Stimulated activated naive CD4-positive, alpha-beta T cell treated with Interleukin-2 at 50 U/mL for 16 hours (primary cell): ENCODE results near the gene VANGL1.

Experiments
- DNase-seq: peaks from one replicate; lab custom pipeline; 2025; lab: John Stamatoyannopoulos, UW

Gene VANGL1

GRCh38 chr1:115669002-115669673 lies 27.4 kb downstream of the VANGL1 start:
- DNase-seq, result no peak

- no peak for DNase-seq
Measured at GRCh38 chr1:115669886-115670285, 28.1 kb downstream of the VANGL1 start.

GRCh38 chr1:115670476-115671175 lies 28.9 kb downstream of the VANGL1 start:
- no peak for DNase-seq

- DNase-seq, result no peak
Measured at GRCh38 chr1:115671176-115671934, 29.6 kb downstream of the VANGL1 start.

DNA sequence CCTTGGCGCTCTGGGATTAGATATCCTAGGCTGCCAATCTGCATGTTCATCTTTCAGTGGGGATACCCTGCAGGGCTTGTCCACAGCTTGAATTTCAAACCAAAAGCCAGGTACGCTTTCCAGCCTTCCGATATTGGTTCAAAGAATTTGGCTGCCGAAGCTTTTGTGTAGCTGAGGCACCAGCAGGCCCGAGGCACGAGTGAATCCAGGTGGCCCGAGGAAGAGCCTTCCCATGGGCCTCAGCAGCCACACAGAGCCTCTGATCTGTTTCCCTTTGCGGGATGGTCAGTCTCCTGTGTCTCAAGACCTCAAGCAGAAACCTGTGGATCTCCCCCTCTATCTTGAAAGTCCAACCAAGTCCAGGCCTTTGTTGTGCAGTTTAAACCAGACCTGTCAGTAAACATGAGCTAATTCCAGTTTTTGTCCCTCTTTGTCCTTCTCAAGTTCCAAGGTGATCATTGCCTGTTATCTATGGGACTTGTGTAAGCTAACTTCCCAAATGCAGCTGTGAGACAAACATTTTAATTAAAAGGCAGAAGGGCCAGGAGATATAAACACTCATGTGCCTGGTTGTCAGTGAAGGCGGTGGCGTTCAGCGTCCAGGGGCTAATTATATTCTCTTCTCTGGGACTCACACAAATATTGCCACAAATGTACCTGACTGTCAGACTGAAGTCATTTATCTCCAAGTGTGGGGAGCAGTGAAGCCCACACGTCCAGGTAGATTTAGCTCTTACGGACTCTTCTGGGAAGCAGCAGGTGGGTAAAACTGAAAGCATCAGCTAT lies 30.6 kb downstream of the VANGL1 start:
- DNase-seq, result no peak

- no peak for DNase-seq
Measured at GRCh38 chr1:115676498-115677181, 34.9 kb downstream of the VANGL1 start.

- DNase-seq, result no peak
Measured at GRCh38 chr1:115677182-115677555, 35.4 kb downstream of the VANGL1 start.

- no peak for DNase-seq
Measured at GRCh38 chr1:115677565-115677964, 35.8 kb downstream of the VANGL1 start.

DNA sequence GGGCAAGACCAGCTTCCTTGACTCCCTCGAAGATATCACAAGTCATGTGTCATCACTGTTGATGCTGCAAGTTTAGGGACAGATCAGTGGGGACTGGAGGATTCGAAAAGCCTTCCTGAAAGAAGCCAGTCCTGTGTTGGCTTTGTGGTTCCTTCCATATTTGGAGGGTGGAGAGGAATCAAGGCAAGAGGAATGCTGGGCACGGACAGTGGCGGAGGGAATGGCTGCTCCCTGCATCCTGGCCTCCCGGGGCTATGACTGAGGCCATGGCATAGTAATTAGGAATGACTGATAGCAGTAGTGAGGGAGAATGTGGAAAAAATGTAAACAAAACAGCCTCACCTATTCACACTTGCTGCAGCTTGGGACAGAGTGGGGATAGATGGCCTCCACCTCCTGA lies 36.4 kb downstream of the VANGL1 start:
- DNase-seq, result no peak

DNA sequence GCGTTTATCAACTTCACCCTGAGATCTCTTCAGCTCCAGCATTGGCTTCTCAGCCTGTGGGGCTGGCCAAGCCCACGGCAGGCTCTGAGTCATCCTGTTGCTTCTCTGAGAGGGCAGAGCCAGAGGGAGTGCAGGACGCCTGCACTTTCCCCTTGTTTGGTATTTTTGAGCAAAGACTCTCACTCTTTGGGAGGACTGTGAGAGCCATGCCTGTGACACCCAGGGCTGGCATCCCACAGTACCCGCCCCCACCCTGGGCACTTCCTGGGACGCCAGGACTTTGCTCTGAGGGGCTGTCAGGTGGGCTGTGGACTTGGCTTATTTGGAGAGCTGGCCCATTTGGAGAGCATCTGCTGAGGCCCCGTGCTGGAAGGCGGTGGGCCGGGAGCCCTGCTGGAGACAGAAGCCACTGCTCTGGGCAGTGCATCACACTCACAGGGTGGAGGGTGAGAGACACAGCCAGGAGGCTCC lies 37.4 kb downstream of the VANGL1 start:
- no peak for DNase-seq

- no peak for DNase-seq
Measured at GRCh38 chr1:115680730-115681111, 39.0 kb downstream of the VANGL1 start.

- DNase-seq, result no peak
Measured at GRCh38 chr1:115682792-115683191, 41.0 kb downstream of the VANGL1 start.

GRCh38 chr1:115685029-115685705 lies 43.4 kb downstream of the VANGL1 start:
- DNase-seq, result no peak

- no peak for DNase-seq
Measured at GRCh38 chr1:115687744-115688143, 46.0 kb downstream of the VANGL1 start.

DNA sequence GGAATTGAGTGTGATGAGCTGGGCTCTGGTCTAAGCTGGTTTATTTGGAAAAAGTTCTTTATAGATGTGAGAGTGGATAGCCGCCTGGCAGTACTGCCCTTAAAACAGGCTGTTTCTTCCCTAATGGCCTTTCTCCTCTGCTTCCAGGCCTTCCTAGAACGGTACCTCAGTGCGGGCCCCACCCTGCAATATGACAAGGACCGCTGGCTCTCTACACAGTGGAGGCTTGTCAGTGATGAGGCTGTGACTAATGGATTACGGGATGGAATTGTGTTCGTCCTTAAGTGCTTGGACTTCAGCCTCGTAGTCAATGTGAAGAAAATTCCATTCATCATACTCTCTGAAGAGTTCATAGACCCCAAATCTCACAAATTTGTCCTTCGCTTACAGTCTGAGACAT lies 49.2 kb downstream of the VANGL1 start:
- no peak for DNase-seq

DNA sequence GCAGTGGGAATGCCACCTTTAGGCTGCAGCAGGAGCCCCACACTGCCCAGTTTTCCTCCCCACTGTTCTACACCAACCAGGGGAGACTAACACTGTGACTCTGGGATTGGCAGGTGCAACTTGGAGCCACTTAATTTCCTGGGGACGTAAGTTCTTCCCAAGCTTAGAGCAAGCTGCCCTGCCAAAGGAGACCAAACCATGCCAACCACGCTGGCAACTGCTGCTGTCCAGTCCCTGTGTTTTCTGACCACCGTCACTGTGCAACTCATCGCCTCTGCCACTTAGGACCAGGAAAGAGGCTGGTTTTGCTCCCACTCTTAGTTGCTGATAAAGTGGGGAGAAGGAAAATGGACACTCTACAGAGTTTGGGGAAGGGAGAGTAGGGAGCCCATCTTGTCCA lies 50.5 kb downstream of the VANGL1 start:
- no peak for DNase-seq

- DNase-seq, result no peak
Measured at GRCh38 chr1:115694805-115695204, 53.0 kb downstream of the VANGL1 start.

DNA sequence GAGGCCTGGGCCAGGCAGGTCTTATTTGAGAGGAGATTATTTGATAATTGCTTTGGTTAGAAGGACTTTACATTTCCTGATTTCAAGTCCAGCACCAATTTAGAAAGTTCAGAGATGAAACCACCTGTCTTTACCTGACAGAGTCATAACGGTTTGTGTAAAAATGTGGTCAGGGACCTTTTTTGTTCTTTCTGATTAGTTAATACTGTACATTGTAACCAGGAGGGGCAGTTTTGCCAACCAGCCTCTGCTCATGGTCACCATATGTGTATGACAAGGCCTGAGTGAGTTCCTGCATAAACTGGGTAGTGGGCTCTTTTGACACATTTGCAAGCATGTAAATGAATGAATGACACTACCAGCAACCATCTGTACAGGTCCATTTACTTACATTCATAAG lies 55.8 kb downstream of the VANGL1 start:
- no peak for DNase-seq

DNA sequence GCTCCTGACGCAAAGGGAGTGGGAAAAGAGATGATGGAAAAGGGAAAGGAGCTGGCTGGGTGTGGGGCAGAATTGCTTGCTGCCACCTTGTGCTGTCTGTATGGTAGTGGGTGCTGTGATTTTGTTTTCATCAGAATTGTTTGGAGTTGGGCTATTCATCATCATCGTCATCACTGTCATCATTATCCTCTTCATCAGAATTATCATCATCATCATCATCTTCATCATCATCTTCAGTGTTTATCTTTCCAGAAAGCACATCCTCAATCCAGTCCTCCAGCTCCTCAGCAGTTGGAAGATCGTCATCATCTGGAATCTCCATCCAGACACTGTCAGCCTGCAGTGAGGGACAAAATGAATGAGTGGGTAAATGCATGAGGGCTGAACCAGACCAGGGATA lies 59.3 kb downstream of the VANGL1 start:
- no peak for DNase-seq

DNA sequence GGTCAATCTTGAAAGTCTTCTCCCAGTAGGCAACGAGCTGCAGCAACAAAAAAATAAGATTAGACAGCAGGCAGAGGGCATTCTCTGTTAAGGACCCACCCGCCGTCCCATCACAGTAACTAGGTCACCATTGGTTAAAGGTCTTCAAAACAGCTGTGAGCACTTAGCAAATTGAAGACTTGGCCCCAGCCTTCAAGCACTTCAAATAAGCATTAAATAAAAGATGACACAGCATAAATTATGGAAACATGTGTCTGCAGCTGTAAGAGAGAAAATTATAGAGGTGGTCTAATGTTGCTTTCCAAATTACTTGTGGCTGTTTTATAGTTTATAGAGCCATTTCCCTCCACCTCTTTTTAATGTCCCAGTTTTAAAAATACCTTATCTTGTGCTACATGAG lies 61.2 kb downstream of the VANGL1 start:
- DNase-seq, result no peak
